OCI-LY7 (cell line): ENCODE results near the gene IL32. TPM values are rescaled to one million over a fixed set of nuclear protein-coding genes. Genes with fewer than 3 reads are reported as not detected.
A peak's percentile ranks its signal among the peaks of the same experiment; 100 is the strongest.

Source experiments
- BruUV-seq: library from RNA; stranded (reverse); fragments of 400-500 nt; replicated peaks from 2 replicates; lab custom pipeline; 2021; lab: Mats Ljungman, UMichigan
- CTCF ChIA-PET: fragments of 300-600 bp; sonication (Branson Sonifier 250); formaldehyde crosslinking; loops from one replicate; lab custom pipeline; 2022; ENCODE audit warnings: antibody characterized with exemption; ENCODE audit not compliant: unreplicated experiment; lab: Charles Lee
- POLR2A ChIA-PET: fragments of 300-600 bp; sonication (Branson Sonifier 250); formaldehyde crosslinking; loops from one replicate; lab custom pipeline; 2022; ENCODE audit warnings: antibody characterized with exemption; lab: Charles Lee
- DNase-seq: peaks from one replicate; pipeline ENCODE4 v3.0.0-alpha.2; 2015; ENCODE audit warnings: low spot score
- H2AFZ ChIP-seq: fragments of 200-600 bp; sonication (generic), shearing (Covaris generic); 2 replicates; pipeline ENCODE4 v1.6.1; 2014; ENCODE audit warnings: mild to moderate bottlenecking, antibody characterized with exemption, low read length, moderate library complexity
- H3K27ac ChIP-seq: fragments of 200-600 bp; sonication (generic); 2 replicates; pipeline ENCODE4 v1.5.1; 2014; ENCODE audit warnings: mixed run types, low read depth, mild to moderate bottlenecking, moderate library complexity, low read length, inconsistent platforms; ENCODE audit not compliant: poor library complexity, severe bottlenecking
- H3K36me3 ChIP-seq: fragments of 200-600 bp; sonication (generic); 2 replicates; pipeline ENCODE4 v1.6.1; 2014; ENCODE audit warnings: mild to moderate bottlenecking, antibody characterized with exemption, low read length, moderate library complexity, mixed read lengths; ENCODE audit not compliant: insufficient read depth
- H3K4me1 ChIP-seq: fragments of 200-600 bp; sonication (generic); 2 replicates; pipeline ENCODE4 v1.5.1; 2014; ENCODE audit warnings: mild to moderate bottlenecking, low read length; ENCODE audit not compliant: insufficient read depth, poor library complexity, severe bottlenecking
- H3K4me2 ChIP-seq: fragments of 200-600 bp; sonication (generic); 2 replicates; pipeline ENCODE4 v1.6.1; 2014; ENCODE audit warnings: mild to moderate bottlenecking, low read length
- H3K4me3 ChIP-seq: fragments of 200-600 bp; sonication (generic); 2 replicates; pipeline ENCODE4 v1.5.1; 2014; ENCODE audit warnings: mild to moderate bottlenecking, low read depth, low read length; ENCODE audit not compliant: poor library complexity, severe bottlenecking
- H3K79me2 ChIP-seq: fragments of 200-600 bp; sonication (generic); 2 replicates; pipeline ENCODE4 v1.6.1; 2016; ENCODE audit warnings: low read depth, mild to moderate bottlenecking, low read length, moderate library complexity, mixed read lengths; ENCODE audit not compliant: insufficient read depth
- H3K9me2 ChIP-seq: fragments of 200-600 bp; sonication (generic); 2 replicates; pipeline ENCODE4 v1.6.1; 2016; ENCODE audit warnings: mild to moderate bottlenecking, low read length, mixed read lengths; ENCODE audit not compliant: insufficient read depth
- H3K9me3 ChIP-seq: fragments of 200-600 bp; sonication (generic); 2 replicates; pipeline ENCODE4 v1.6.1; 2014; ENCODE audit warnings: mild to moderate bottlenecking, mixed run types, low read length, mixed read lengths
- H4K20me1 ChIP-seq: fragments of 200-600 bp; sonication (generic); 2 replicates; pipeline ENCODE4 v1.6.1; 2014; ENCODE audit warnings: mild to moderate bottlenecking, antibody characterized with exemption, low read length, moderate library complexity, mixed read lengths; ENCODE audit not compliant: insufficient read depth
- EZH2phosphoT487 ChIP-seq: fragments of 200-600 bp; sonication (generic); IDR thresholded peaks from 2 replicates; pipeline ENCODE4 v1.6.1; 2018; ENCODE audit warnings: low read depth, borderline replicate concordance, mild to moderate bottlenecking, mixed run types, antibody characterized with exemption, low read length, moderate library complexity, mixed read lengths
- intact Hi-C: fragments of 100-400 bp; cut with micrococcal nuclease; formaldehyde crosslinking; loops from one replicate; pipeline ENCODE4 v1.10.0; 2022; ENCODE audit not compliant: unreplicated experiment
- total RNA-seq, 2 experiments: library from RNA; depleted of rRNA in 1 of 2; stranded (reverse); fragments of >200 nt in 1 of 2; shearing (Covaris generic) in 1 of 2; gene quantifications; 2 replicates each; pipeline ENCODE4 v1.2.3, GENCODE V29; 2014 to 2022
- TF ChIP-seq, protein P1 (sequence below): fragments of 200-600 bp; sonication (generic); conservative IDR thresholded peaks from 2 replicates; pipeline ENCODE4 v1.5.1; 2014; ENCODE audit warnings: mild to moderate bottlenecking, antibody characterized with exemption, low read length, moderate library complexity, mixed read lengths

Gene IL32
- total RNA-seq, 2 experiments from 2014 or later = not detected

DNA sequence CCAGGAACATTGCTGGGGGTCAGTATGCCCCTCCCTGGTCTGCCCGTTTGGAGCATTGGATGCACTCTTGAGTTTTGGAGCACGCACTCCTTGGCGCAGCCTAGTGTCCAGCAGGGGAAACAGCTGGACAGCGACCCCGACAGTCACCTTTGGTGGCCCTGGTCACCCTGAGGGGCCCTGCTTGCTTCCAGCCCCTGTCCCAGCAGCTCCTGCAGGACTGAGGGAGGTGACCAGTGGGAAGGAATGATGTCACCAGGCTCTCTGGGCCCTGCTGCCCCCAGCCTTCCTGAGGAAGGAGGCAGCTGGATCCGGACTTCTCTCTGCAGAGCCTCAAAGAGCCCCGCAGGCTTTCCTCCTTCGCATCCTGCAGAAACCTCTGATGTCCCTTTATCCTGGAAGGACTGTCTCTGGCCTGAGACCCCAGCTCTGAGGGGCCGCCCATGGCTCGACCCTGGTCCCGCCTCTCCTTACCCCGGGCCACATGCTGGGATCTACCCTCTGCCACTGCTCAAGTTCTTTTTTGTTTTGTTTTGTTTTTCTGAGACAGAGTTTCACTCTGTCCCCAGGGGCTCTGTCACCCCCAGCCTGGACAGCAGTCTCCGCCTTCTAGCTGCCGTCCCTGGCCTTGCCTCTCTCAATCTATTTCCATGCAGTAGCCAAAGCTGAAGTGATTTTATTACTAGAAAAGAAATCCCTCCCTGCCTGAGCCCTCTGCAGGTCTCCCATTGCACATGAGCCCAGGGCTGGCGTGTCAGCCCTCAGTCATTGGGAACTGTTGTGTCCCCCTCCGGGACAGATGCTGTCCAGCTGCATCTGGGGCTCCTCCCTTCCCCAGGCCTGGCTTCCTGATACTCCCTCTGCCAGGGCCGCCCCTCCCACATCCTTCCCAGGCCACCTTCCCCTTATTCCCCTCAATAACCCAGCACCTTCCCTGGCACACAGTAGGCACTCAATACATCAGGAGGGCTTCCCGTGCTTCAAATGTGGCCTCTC, 22.1 kb downstream of the IL32 start:
- H3K9me3 ChIP-seq = no peaks in the 10 kb centered on the region
- no peak for DNase-seq
- no peak overlapping the region for H3K27ac ChIP-seq
- no peaks in the 10 kb centered on the region for H3K4me1 ChIP-seq
- POLR2A ChIA-PET = no interaction called here
- no peaks in the 10 kb centered on the region for H4K20me1 ChIP-seq
- H3K9me2 ChIP-seq = no peaks in the 10 kb centered on the region
- intact Hi-C loops = no loop called here
- H2AFZ ChIP-seq = no peak overlapping the region
- H3K4me2 ChIP-seq = no peak overlapping the region
- CTCF ChIA-PET = no interaction called here
- TF ChIP-seq EZH2phosphoT487 = no peak
- TF ChIP-seq, protein P1, sequence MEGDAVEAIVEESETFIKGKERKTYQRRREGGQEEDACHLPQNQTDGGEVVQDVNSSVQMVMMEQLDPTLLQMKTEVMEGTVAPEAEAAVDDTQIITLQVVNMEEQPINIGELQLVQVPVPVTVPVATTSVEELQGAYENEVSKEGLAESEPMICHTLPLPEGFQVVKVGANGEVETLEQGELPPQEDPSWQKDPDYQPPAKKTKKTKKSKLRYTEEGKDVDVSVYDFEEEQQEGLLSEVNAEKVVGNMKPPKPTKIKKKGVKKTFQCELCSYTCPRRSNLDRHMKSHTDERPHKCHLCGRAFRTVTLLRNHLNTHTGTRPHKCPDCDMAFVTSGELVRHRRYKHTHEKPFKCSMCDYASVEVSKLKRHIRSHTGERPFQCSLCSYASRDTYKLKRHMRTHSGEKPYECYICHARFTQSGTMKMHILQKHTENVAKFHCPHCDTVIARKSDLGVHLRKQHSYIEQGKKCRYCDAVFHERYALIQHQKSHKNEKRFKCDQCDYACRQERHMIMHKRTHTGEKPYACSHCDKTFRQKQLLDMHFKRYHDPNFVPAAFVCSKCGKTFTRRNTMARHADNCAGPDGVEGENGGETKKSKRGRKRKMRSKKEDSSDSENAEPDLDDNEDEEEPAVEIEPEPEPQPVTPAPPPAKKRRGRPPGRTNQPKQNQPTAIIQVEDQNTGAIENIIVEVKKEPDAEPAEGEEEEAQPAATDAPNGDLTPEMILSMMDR = 0 out of 2 replicates have a peak, but pooled peaks have one; percentile 28
- no TSS peak for BruUV-seq
- H3K79me2 ChIP-seq = no peaks in the 10 kb centered on the region
- no peaks in the 10 kb centered on the region for H3K36me3 ChIP-seq
- no peak overlapping the region for H3K4me3 ChIP-seq

DNA sequence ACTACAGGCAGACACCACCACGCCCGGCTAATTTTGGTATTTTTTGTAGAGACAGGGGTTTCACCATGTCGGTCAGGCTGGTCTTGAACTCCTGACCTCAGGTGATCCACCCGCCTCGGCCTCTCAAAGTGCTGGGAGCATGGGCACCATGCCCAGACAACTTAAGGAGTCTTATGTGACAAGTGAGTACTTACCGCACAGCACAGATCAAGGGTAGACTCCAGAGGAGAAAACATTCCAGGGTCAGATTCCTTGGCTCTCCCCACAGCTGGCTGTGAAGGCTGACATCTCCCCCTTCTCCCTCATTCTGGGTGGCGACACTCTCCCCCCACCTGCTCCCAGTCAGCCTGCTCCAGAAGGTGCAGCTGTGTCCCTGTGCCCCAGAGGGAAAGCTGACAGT, 23.0 kb downstream of the IL32 start:
- Histone ChIP-seq H3K9me2 (no peaks in the 10 kb centered on the region), H3K9me3 (no peaks in the 10 kb centered on the region), H3K36me3 (no peaks in the 10 kb centered on the region), H3K4me2 (no peak overlapping the region), H2AFZ (no peak overlapping the region), H3K27ac (no peak overlapping the region), H4K20me1 (no peaks in the 10 kb centered on the region), H3K4me3 (no peak overlapping the region), H3K79me2 (no peaks in the 10 kb centered on the region), H3K4me1 (peaks cover 9% of the 10 kb centered on the region)
- no TSS peak for BruUV-seq
- CTCF ChIA-PET = no interaction called here
- POLR2A ChIA-PET = no interaction called here
- no peak for DNase-seq
- TF ChIP-seq EZH2phosphoT487 = no peak
- TF ChIP-seq, protein P1 = no peak
- intact Hi-C loops = no loop called here
